Superior temporal gyrus (tissue), 1 donor: Measurements from ENCODE around the gene RYK.

Source experiments
- DNase-seq: peaks from one replicate; pipeline ENCODE4 v3.0.0-alpha.2; 2016; ENCODE audit errors: extremely low spot score

The RYK gene

DNA sequence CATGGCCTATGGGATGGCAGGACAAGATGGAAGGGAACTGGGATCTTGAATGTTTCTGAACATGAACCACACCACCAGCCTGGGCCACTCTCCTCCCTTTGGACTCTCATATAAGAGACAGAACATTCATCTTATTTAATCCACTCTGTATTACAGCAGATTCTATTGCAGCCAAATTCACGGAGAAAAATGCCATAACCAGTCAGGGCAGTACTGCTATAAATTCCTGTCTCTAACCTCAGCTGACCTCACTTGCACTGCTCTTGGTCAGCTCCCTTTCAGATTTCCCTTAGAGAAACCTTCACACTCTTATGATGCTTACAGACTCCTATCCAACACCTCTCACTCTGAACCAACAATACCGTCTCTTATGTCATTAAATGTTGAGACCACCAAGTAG lies 101.4 kb downstream of the RYK start:
- DNase-seq: no peak

GRCh38 chr3:134148534-134148933 lies 102.1 kb downstream of the RYK start:
- no peak for DNase-seq

GRCh38 chr3:134147411-134147810 lies 103.2 kb downstream of the RYK start:
- DNase-seq: no peak

DNA sequence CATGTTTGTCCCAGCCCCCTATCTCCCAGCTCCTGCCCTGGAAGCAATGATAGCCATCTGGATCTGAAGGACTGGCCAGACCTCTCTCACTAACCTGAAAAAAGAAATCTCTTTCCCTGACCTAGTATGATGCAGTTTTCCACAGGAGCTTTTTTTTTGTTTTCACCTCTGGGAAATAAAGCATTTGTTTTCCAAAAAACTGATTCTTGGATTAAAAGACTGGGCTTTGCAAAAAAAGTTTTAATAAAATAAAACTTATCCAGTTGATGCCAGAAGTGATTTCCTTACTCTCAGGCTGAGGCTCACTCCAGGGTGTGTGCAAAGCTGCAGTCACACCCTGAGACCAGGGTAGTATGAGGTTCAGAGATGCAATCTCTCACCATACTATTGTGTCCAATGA lies 104.0 kb downstream of the RYK start:
- no peak for DNase-seq

DNA sequence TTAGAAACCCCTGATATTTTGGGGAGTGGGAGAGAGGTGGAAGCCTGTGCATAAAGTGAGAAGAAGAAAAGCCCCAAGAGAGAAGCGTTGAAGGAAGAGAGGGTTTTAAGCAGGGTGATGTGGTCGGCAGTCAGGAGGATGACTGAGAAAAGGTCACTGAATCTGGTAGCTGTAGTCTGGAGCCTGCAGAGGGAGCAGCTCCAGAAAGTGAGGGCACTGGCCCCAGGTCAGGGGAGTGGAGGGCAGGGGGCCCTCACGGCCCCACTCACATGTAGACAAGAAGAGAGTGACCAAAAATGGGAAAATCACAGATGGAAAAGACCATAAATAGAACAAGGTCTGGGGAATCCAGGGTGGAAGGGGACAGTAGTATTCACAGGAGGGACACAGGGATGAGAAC lies 105.5 kb downstream of the RYK start:
- DNase-seq: no peak

DNA sequence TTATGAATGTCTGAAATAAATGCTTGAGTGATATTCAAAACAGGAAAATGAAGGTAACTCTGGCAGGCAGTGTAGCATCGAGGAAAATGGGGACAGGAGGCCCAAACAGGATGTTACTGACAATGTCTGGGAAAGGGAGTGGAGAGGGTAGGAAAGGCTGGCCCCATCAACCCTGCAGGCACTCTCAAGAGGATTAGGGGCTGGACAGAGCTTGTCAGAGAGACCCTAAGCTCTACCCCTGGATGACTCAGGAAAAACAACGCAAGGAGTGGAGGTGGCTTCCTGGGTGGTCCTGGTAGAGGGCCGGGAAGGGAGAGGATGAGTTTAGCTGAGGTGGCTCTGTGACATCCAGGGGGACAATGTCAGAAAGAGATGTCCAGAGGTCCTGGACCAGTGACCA lies 106.0 kb downstream of the RYK start:
- DNase-seq: no peak

GRCh38 chr3:134143828-134144401 lies 106.7 kb downstream of the RYK start:
- DNase-seq: no peak

- DNase-seq: no peak
Measured at GRCh38 chr3:134136604-134137003, 114.1 kb downstream of the RYK start.

DNA sequence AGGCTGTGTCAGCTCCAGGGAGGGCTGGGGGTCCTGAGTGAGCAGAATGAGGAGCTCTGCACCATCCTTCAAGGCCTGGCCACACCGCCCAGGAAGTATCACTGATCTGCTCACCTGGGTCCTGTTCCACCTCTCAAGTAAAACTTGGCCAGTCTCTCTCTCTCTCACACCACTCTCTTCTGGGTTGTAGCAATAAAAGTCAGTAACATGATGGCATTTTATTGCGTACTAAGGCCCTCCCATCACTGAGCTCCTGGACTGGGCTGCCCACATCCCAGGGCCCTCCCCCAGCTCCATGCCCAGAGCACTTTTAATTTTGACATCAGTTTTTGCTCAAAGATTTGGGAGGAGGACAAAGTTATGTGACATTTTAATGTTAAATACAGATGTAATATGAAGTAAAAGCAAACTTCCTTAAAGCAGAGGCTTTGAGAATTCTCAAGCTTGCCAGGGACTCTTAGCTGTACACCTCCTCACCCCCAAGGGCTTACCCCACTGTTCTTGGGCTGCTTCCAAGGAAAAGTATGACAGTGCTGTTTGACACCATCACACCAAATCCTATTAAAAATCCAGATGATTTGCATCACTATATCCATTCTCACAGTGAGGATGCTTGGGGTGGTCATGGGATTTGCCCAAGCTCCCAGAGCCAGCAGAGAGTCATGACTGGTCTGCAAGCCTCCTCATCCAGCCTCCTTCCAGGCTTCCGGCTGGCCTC lies 115.8 kb downstream of the RYK start:
- DNase-seq: no peak

DNA sequence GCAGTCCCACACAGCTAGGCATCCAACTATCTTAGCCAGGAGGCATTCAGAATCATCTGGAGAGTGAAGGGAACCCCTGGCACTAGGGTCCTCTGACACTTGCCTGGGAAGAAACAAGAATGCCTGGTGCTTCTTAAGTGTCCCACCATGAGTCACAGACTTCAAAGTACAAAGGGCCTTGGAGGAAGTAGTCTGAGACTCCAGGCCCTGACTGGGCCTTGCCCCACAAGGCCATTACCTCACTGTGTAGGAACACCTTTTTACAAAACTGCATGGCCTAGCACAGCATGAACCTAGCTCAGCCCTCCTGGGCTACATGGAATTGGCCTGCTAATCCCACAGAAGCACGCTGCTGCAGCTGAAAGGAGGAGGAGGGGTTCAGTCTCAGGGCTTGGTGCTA lies 116.4 kb downstream of the RYK start:
- DNase-seq: no peak

GRCh38 chr3:134132961-134133360 lies 117.7 kb downstream of the RYK start:
- no peak for DNase-seq

GRCh38 chr3:134126153-134126552 lies 124.5 kb downstream of the RYK start:
- no peak for DNase-seq

GRCh38 chr3:134114726-134115125 lies 135.9 kb downstream of the RYK start:
- DNase-seq: no peak

DNA sequence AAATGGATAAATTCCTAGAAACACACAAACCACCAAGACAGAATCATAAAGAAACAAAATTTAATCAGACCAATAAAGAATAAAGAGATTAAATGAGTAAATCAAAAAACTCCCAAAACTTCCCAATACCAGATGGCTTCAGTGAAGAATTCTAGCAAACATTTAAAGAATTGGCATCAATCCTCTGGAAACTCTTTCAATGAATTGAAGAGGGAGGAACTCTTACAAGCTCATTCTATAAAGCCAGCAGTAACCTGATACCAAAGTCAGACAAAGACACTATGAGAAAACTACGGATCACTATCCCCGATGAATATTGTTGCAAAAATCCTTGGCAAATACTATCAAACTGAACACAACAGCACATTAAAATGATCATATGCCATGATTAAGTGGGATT lies 139.0 kb downstream of the RYK start:
- DNase-seq: no peak

DNA sequence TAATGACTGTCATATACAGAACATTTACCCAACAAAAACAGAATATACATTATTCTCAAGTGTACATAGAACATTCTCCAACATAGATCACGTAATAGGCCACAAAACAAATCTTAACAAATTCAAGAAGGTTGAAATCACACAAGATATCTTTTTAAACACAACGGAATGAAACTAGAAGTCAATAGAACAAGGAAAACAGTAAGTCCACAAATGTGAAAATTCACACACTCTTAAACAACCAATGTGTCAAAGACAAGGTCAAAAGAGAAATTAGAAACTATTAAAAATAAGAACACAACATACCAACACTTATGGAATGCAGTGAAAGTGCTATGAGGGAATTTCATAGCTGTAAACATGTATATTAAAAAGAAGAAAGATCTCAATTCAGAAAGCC lies 139.7 kb downstream of the RYK start:
- DNase-seq: no peak
